Skin of body (tissue), 2 donors: Measurements from ENCODE around the gene ASB8. TPM values are rescaled to one million over a fixed set of nuclear protein-coding genes. Genes with fewer than 3 reads are reported as not detected.
"Not testable (repeated sequence)": the region's sequence is repeated elsewhere in the genome, so short reads cannot be mapped to it uniquely, and the experiment has no call there.

Source experiments
- DNase-seq: peaks from one replicate; lab custom pipeline; 2025; lab: John Stamatoyannopoulos, UW
- total RNA-seq: library from RNA; depleted of rRNA; stranded (reverse); fragments of >200 nt; gene quantifications from one replicate; pipeline ENCODE4 v1.2.3, GENCODE V29; 2014

Gene ASB8
- total RNA-seq, 1 donor from 2014 or later: 22.1 TPM

DNA sequence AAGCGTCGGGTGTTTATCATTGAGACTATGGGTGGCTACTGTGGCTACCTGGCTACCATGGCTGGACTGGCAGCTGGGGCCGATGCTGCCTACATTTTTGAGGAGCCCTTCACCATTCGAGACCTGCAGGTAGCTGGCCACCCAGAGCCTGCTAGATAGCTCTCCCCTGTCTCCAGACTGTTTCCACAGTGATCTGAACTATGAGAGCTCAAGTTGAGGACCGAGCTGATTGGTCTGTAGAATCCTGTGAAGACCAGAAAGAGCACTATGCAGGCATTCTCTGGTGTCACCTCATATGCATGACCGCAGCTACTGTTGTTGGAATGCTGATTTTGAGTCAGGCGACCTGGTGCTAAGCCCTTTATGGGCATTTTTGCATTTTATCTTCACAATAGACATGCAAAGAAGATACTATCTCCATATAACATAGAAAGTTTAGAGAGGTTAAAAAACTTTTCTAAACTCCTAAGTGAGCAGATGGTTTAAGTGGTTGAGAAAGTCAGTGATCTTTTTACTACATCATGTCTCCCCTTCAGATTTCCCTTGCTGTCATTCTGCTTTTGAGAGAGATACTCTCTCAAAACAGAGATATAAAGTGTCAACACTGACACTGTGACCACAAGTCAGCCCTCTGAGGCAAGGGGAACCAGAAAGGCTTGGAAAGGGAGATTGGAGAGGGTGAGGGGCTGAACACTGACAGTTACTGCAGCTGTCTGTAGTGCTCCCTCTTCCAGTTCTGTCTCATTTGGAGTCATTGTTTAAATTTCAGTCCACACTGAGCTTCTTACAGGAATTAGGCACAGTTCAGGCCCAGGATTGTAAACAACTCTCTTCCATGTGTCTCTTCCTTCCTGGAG, 14.3 kb downstream of the ASB8 start:
- no peak for DNase-seq

DNA sequence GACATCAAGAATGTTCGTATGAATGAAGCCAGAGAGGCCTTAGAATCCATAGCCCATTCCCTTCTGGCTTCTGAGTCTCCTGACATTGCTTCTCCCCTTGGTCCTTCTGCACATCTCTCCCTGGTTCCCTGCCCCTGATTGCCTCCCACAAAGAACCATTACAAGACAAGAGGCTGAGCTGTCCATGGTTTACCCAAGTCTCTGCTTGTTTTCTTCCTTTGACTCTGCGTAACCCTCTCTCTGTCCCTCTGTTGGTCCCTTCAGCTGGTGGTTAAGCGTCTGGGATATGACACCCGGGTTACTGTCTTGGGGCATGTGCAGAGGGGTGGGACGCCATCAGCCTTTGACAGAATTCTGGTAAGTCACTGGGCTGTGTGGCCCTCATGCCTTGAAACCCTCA, 22.3 kb downstream of the ASB8 start:
- DNase-seq: no peak

- DNase-seq: no peak
These were observed 24.5 kb downstream of the ASB8 start for GRCh38 chr12:48132826-48133225.

- DNase-seq: no peak
These were observed 25.8 kb downstream of the ASB8 start for GRCh38 chr12:48131517-48131916.

DNA sequence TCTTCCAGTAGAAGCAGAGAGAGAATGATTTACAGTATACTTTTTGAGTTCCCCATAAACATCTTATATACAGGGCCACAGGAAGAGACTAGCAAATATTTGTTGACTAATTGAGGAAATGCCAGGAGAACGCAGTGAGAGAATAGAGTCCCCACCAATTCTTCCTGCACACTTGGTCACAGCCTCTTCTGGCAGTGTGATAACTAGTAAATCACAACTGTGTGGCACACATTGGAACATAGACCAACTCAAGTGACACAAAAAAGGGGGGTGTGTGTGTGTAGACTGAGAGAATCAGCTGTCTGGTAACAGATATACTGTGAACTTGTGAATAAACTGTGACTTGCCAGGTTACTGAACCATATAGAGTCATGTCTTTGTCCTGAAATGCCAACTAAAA, 27.9 kb downstream of the ASB8 start:
- no peak for DNase-seq

GRCh38 chr12:48128800-48129199, 28.5 kb downstream of the ASB8 start:
- DNase-seq: no peak

DNA sequence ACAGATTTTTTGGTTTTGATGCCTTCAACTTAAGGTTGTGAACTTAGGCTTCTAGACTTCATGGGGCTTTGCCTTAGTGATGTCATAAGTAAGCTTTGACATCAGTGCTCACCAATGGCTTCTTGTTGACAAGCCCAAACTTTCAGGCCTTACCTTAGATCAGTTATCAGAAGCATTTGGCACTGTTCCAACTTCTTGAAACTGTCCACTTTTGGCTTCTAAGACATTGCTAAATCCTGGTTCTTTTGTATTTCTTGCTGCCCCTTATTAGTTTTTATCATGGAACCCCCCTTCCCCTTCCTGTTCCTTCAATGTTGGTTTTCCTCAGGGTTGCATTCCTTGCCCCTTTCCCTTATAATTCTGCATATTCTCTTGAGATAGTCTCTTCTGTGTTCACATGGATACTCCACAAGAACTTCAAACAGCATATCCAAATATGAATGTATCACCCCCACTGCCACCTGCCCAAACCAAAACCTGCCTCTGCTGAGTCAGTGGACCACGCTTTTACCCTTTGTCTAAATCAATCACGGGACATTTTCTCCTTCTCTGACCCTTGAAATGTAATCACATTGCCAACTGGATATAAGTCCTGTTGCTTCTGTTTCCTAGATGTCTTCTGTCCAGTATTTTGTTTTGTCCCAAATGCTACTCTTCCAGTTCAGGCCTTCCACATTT, 30.2 kb downstream of the ASB8 start:
- no peak for DNase-seq

DNA sequence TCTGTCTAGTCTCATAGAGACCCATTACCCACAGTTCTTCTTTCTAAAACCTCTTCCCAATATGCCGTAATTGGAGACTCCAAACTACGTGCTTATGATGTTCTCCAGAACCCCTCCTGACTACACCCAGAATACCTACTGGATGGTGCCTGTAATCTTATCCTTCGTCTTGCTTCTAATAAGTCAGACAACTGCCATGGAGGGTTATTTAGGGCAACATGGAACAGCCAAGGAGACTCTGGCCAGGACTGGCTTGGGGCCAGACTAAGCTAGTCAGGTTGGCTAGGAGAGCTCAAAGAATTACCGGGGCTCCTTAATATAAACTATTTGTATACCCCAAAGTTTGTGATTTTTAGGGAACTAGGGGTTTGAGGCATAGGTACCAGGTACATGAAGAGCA, 31.3 kb downstream of the ASB8 start:
- no peak for DNase-seq

DNA sequence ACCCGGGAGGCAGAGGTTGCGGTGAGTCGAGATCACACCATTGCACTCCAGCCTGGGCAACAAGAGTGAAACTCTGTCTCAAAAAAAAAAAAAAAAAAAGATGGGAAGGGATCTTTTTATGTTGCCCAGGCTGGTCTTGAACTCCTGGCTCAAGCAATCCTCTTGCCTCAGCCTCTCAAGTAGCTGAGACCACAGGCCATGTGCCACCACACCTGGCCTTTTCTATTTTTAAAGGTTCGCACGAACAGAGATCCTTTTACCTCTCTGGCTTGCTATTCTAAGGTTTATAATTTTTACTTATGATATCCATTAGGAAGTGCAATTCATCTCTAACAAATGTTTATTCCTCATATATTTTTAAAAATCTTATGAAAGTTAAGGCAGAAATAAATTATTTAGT, 31.8 kb downstream of the ASB8 start:
- DNase-seq: not testable (repeated sequence)

GRCh38 chr12:48123169-48123568, 34.1 kb downstream of the ASB8 start:
- DNase-seq: no peak

GRCh38 chr12:48122065-48122834, 35.1 kb downstream of the ASB8 start:
- DNase-seq: no peak

GRCh38 chr12:48121522-48121921, 35.8 kb downstream of the ASB8 start:
- DNase-seq: no peak

- DNase-seq: no peak
These were observed 37.5 kb downstream of the ASB8 start for GRCh38 chr12:48119834-48120195.

- DNase-seq: peak; percentile 67
These were observed 38.1 kb downstream of the ASB8 start, which contains the start of gene PFKM for GRCh38 chr12:48119078-48119833. PFKM (plus strand) TSS chr12:48119364; CDS start chr12:48122775, 3,411 bp downstream.

DNA sequence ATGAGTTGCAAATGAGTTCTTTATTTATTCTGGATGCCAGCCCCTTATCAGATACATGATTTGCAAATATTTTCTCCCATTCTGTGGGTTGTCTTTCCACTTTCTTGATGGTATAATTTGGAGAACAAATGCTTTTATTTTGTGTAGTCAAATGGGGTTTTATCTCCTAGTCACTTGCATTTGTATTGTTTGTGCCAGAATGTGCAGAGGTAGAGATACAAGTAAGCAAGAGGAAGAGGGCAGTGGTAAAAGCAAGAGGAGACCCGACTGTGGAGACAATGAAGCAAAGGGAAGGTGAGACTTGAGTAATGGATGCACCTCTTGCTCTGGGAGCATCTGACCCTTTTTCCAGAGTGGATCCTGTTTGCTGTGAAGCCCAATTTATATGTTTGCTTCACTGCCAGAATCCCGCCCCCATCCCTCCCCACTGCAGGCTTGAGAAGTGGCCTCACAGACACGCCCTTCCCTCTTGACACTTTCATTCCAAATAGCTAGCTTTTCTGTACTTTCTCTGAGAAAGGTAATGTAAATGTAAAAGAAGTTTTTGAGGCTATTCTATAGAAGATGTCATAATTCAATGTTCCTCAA, 38.9 kb downstream of the ASB8 start:
- no peak for DNase-seq

DNA sequence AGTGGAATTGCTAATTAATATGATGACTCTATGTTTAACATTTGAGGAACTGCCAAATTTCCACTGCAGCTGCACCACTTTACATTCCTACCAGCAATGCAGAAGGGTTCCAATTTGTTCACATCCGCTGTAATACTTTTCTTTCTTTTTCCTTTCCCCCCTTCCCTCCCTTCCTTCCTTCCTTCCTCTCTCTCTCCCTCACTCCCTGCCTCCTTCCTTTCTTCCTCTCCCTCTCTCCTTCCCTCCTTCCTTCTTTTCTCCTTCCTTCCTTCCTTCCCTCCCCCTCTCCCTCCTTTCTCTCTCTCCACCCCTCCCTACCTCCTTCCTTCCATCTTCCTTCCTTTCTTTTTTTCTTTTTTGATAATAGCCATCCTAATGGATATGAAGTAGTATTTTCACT, 41.4 kb downstream of the ASB8 start:
- no peak for DNase-seq

- not testable (repeated sequence) for DNase-seq
These were observed 46.0 kb downstream of the ASB8 start for GRCh38 chr12:48111312-48111693.

GRCh38 chr12:48110691-48111311, 46.5 kb downstream of the ASB8 start:
- no peak for DNase-seq

DNA sequence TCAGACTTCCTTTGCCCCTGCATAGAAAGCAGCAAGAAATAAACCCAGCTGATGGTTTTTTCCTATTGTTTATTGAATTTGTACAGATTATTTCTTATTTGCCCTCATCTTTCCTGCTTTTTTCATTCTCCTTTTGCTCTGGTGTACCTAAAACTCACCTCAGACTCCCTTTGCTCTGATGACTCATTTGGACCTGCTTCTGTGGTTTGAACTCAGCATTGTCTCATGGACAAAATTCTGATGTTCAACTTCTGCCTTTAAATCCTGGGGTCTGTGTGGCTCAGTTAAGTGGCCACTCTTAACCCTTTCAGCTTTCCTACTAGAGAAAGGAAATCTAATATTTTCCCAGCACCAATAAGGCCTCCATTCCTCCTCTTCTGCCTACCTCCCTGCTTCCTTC, 47.9 kb downstream of the ASB8 start:
- DNase-seq: no peak
